HG03159 (cell line): ENCODE data around the gene HOXA10.
A peak's percentile ranks its signal among the peaks of the same experiment; 100 is the strongest.

Experiments
- ATAC-seq: cut with Tn5 transposase; IDR thresholded peaks from one replicate; pipeline ENCODE4 v1.9.1; 2021; ENCODE audit warnings: mild to moderate bottlenecking, moderate library complexity; ENCODE audit not compliant: unreplicated experiment

HOXA10 gene

GRCh38 chr7:27168265-27168947 is 5.7 kb downstream of the HOXA10 start:
- ATAC-seq: no peak

DNA sequence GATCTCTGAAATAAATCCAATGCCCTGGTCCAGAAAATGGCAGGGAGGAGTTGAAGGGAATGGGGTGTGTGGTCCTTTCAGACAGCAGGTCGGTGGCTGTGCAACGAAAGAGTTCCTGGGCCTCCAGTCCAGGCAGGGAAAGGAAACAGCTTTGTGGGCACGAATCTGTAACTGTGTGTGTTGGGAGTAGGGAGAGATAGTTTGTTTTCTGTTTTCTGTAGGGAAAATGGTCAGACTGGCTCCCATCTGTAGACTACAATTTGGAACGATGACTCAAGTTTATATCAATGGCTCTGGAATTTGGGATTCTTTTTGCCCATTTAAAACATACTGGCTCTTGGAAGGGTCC is 6.2 kb downstream of the HOXA10 start:
- ATAC-seq: no peak

DNA sequence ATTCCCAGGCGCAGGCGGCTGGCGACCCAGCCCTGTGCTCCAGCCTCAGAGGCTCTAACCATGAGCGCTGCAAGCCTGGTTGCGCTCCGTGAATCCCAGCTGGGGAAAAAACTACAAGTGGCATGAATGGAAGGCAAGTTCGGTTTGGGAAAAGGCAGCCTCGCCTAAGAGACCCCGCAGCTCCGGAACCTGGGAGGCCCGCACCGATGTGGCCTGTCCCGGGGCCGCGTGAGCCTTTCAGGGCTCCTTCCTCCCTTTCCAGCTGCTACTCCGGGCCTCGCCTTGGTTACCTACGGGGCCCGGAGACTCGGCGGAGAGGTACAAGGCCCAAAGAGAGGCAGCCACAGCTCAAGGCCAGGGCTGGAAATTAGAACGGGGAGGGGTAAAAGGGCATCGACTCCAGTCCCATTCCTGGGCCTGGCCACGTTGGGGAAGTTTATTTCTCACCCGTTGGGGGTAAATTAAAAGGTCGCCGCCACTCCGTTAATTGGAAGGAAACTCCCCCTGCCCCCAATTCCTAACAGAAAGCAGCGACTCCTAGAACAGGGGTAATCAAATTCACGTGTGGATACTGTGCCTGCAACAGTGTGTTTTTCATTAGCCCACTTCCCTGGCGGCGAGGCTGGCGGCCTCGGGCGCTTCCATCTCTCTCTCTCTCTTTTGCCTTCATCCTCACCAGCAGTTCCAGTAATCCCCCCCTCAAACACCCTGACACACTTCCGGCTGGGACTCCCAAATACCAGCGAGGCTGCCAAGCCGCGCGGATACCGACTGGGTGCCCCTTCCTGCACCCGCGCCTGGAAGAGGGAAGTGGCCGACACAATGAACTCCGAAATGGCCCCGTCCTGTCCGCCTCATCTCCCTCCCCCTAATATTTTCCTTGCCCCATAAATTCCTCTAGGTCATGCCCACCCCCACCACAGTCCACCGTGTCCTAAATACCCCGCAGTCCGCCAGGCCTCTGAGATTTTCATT is 7.3 kb downstream of the HOXA10 start:
- no peak for ATAC-seq

DNA sequence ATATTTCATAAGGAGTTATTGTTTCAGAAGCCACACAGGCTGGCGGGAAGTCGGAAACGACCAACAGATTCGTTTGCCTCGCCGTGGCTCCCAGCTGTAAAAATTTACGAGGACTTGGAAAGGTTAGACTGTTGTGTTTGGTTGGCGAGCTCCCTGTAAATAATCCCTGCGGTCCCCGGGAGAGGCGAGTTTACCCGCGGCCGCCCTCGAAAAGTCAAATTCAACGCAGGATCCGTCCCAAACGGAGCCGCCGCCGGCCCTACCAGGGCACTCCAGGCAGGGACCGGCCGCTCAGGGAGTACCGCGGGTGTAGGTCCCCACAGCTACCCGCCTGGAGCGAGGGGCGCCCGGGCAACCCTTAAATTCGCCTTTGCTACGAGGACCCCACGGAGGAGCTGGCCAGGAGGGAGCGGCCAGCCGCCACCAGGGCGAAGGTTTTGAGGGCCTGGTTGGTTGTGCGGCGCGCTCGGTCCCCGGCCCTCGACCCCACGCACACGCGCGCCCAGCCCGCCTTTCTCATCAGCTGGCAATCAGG is 8.1 kb downstream of the HOXA10 start:
- no peak for ATAC-seq

- no peak for ATAC-seq
Measured at GRCh38 chr7:27165089-27165995, 8.8 kb downstream of the HOXA10 start, which contains the start of gene HOXA9. Gene HOXA9 (minus strand): TSS chr7:27165537. CDS start chr7:27165457, 80 bp downstream.

DNA sequence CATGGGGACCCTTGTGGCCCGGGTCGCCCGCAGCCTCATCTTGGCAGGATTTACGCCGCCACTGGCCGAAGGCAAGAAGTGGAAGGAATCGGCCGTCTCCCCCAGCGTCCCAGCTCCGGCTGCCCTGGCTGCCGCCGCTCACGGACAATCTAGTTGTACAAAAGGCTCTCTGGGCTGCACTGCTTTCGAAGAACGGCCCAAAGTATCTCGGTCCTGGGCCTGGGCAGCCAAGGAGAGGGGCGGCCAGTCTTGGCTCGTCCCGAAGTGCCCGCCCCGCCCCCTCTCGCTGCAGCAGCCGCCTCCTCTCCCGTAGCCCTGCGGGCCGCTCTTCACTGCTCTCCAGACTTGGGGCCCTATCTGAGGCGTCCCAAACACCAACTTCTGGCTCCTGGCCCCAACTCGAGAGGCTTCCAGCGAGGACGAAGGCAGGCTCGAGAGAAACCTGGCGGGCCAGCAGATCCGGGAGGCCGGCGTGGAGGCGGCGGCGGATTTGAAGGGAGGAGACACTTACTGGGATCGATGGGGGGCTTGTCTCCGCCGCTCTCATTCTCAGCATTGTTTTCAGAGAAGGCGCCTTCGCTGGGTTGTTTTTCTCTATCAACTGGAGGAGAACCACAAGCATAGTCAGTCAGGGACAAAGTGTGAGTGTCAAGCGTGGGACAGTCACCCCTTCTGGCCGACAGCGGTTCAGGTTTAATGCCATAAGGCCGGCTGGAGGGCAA is 9.6 kb downstream of the HOXA10 start:
- ATAC-seq: no peak

DNA sequence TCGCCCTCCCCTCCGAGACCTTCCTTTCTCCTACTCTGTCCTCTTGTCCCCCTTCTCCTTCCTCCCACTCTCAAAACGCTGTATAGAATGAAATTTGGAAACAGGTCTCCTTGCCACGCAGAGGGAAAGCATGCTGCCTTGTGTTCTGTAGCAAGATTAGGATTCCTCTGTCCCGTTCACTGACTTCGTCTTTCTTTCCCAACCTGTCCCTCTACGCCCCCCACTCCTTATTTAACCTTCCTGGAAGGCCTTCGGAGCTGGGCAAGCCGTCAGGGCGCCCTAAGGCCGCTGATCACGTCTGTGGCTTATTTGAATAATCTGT is 10.1 kb downstream of the HOXA10 start:
- ATAC-seq: no peak

GRCh38 chr7:27163288-27164044 is 10.7 kb downstream of the HOXA10 start:
- no peak for ATAC-seq

DNA sequence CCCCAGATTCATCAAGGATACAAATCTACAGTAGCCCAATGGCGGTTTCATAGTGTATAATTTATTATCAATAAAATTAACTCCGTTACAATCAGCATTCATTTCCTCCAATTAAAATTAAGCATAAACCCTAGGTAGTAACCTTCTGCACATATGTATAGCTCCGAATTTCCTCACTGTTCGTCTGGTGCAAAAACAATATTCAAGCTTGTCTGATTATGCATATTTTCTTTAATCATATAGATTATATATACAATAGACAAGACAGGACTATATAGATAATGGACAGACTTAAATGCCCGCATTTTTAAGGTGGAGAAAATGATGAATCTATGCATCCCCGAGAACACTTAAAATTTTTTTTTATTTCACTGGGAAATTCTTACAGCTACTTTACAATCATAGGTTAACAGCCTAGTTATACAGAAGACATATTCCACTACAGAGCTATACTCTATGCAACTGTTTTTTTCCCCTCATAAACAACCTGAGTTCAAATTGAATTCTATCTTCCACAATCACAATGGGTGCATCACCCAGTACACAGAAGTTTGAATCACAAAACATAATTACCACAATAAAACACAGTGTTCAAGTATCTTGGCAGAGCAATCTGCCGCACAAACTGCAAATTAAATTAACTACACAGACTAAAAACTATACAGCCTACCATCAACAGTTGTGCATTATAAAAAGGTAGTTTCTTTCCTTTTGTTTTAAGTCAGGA is 11.4 kb downstream of the HOXA10 start:
- ATAC-seq: no peak

DNA sequence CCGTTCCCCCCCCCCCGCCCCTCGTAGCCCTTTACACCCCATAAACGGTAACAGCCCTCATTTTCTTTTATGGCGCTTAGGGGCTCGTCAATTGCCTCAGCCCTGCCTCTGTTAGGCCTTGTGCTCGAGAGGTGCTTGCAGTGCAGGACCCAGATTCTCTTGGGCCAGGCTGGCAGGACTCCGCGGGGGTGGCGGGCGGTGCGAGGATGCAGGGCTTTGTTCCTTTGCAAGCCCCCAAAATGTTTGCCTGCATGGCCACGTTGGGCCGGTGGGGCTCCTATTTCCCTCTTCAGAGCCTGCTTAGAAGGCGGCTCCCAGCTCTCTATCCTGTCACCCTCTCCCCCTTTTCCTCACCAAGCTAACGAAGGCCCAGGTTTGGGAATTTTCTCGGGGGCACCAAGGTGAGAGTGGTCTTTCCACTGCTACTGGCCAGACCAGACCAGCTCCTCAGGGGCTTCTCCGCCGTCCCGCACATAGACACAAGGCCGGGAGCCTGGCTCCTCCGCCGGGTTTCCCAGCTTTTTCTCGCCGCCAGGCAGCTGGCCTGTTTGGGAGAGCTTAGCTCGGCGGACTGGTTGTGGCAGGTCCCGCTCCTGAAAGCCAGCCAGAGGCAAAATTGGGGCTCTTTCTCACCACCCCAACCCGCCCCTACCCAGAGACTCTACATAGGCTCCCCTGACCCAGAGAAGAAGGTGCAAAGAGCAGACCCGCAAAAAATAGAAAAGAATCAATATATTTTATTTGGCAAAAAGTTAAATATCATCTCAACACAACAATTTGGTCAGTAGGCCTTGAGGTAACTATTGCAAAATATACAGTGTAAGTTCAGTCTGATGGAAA is 12.2 kb downstream of the HOXA10 start:
- no peak for ATAC-seq

DNA sequence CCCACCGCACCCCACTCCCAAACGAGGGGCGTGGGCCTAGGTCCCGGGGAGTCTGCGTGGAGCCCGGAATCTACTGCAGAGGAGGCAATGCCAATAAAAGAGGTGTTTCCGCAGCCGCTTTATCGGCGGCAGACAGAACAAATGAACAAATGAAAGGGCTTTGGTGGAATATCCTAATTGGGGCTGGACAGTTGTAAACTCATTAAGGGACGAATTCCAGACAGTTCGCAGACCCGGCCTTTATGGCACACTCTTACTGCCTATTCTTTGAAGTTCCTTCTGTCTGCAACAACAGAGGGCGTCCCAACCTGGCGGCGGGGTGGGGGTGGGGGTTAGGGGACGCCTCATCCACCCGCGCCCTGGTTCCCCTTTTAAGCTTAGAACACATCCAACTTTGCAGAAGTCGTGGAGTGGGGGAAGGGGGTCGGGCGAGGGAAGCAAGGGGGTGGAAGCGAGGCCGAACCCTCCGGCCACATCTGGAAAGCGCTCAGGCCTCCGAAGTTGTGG is 12.9 kb downstream of the HOXA10 start:
- no peak for ATAC-seq

- peak; percentile 63 for ATAC-seq
Measured at GRCh38 chr7:27160546-27161213, 13.4 kb downstream of the HOXA10 start.

DNA sequence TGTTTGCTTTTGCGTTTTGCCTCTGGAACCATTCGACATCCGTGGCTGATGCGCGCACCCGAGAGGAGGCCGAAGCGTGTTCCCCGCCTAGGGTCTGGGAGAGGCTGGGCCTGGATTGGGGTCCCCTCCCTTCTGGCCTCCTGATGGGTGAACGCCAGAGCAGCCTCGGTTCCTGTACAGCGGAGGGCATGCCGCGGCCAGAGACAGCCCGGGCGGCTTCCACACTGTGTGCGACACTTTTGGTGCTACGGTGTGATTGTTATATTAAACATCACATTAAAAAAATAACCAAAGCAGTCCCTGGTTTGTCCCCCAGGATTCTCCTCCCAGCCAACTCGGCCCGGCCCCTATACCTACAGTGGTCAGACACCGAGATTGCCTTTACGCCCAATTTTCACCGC is 14.0 kb downstream of the HOXA10 start:
- no peak for ATAC-seq

DNA sequence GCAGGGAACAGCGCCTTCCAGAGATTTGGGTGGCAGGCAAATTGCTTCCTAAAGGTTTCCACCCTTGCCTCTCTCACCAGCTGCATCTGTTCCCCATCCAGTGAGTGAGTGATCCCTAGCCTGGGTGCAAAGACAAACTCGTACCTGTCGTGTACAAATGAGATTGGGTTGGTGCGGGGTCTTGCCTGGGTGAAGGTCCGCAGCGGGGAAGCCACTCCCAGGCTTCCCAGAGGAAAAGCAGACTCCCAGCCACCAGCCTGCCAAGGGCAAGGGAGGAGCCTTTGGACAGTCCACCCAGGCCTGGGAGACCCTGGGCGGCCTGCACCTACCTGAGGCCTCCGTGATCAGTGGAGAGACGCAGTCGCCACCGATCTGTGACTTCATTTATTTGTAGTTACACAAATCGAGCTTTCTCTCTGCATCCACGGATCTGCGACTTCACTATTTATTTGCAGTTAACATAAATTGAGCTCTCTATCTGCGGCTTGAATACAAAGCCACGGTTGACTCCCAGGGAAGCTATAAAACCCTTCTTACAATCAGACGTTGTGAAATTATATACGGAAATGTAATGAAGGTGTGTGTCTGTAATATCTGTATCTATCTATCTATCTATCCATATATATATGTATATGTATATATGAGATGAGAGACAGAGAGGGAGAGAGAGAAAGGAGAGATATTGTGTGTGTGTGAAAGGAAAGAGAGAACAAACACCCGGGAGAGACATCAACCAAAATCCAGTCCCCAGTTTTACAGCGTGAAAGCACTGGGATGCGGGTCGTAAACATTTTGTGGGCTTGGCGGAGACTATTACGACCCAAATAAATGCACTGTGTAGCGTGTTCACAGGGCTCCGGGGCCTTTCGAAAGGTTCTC is 14.6 kb downstream of the HOXA10 start:
- ATAC-seq: no peak

DNA sequence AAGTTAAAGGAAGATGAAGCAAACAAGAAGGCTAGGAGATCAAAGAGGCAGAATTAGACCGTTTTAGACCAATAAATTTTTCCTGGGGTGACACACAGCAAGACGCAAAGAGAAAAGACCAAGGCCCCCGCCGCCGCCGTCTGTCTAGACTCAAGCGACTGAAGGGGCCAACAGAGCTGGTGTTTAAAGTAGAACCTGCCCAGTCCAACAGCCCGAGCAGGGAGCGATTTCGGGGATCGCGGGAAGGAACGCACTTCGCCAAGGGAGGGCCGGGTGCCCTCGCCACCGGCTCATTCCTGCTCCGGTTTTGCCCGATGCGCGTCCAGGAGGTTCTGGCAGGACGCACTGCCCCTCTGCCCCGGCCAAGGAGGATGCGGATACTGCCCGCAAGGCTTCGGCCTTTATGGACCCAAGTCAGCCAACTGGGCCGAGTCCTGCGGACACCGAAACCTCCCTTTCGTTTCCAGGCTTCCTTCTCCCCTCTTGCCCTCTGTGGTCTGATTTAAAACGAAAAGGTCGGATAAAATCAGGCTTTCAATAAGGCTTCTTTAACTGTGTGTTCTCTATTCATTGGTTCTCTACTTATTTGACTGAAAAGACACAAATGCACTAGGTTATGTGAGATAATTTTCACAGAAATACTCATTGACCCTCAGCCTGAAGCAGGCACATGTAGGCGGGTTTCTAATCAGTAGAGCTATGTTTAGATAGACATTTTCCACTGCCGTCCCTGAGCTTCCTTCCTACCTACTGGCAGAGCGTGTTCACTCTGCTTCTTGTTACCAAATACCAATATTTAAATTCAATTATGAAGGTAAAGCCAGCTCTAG is 15.5 kb downstream of the HOXA10 start:
- ATAC-seq: no peak
